Peyer's patch (tissue), 4 donors: ENCODE results near the gene NLGN1.

ENCODE experiments used
- POLR2A ChIP-seq, 2 donors: fragments of 450-650 bp; IDR thresholded peaks; one replicate each; pipeline ENCODE4 v1.5.1; 2017; ENCODE audit warnings: antibody characterized with exemption in 2 of 2, mild to moderate bottlenecking in 2 of 2, moderate library complexity in 2 of 2
- TF ChIP-seq, protein P1 (sequence below), 6 experiments: fragments of 450-650 bp in 4 of 6; fragments of 200-600 bp in 2 of 6; sonication (generic) in 1 of 6; IDR thresholded peaks; one replicate each; pipeline ENCODE4 v1.5.1; 2017 to 2019; ENCODE audit warnings: antibody characterized with exemption in 6 of 6, mild to moderate bottlenecking in 3 of 6, moderate library complexity in 1 of 6

DNA sequence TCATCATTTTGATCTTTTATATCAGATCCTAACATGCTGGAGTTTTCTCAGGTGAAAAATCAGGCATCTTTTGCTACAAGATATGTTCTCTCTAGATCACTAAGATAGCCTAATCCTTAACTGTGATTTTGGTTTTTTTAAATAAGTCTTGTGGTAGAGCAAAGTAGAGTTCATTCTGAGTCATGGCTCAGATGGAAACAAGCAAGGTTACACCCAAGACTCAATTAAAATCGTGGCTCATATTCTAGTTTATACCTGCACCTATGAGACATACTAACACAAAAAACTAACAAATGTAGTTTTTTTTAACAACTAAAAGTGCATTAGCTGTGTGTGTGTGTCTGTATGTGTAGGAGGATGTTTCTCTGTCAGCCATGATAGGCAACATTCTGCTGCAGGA, 428.2 kb downstream of the NLGN1 start:
- TF ChIP-seq, protein P1, sequence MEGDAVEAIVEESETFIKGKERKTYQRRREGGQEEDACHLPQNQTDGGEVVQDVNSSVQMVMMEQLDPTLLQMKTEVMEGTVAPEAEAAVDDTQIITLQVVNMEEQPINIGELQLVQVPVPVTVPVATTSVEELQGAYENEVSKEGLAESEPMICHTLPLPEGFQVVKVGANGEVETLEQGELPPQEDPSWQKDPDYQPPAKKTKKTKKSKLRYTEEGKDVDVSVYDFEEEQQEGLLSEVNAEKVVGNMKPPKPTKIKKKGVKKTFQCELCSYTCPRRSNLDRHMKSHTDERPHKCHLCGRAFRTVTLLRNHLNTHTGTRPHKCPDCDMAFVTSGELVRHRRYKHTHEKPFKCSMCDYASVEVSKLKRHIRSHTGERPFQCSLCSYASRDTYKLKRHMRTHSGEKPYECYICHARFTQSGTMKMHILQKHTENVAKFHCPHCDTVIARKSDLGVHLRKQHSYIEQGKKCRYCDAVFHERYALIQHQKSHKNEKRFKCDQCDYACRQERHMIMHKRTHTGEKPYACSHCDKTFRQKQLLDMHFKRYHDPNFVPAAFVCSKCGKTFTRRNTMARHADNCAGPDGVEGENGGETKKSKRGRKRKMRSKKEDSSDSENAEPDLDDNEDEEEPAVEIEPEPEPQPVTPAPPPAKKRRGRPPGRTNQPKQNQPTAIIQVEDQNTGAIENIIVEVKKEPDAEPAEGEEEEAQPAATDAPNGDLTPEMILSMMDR (IDR thresholded peaks at IDR 0.05), result no peak
- TF ChIP-seq POLR2A (IDR thresholded peaks at IDR 0.05), result no peak
